Thymus (tissue), 11 donors: Measurements from ENCODE around the gene NOS1AP. TPM values are rescaled to one million over a fixed set of nuclear protein-coding genes. Genes with fewer than 3 reads are reported as not detected.

Experiments used
- DNase-seq, 9 donors: peaks; one replicate each; pipeline ENCODE4 v3.0.0-alpha.2; 2013; ENCODE audit warnings: low spot score in 9 of 9, low read depth in 6 of 9, missing footprints in 1 of 9
- H3K27ac ChIP-seq, 2 donors: one replicate each; pipeline ENCODE4 v1.5.1; 2013; ENCODE audit warnings: control low read depth in 1 of 2, low read depth in 1 of 2, low read length in 1 of 2, mild to moderate bottlenecking in 1 of 2, moderate library complexity in 1 of 2
- H3K27me3 ChIP-seq, 2 donors: one replicate each; pipeline ENCODE4 v1.5.1; 2013; ENCODE audit warnings: low read length in 1 of 2; ENCODE audit not compliant: control insufficient read depth in 2 of 2, insufficient read depth in 1 of 2
- H3K36me3 ChIP-seq, 2 donors: one replicate each; pipeline ENCODE4 v1.5.1; 2013; ENCODE audit warnings: low read length in 1 of 2, mild to moderate bottlenecking in 1 of 2, moderate library complexity in 1 of 2; ENCODE audit not compliant: control insufficient read depth in 2 of 2, insufficient read depth in 2 of 2
- H3K4me1 ChIP-seq, 2 donors: one replicate each; pipeline ENCODE4 v1.5.1; 2013; ENCODE audit warnings: low read length in 2 of 2; ENCODE audit not compliant: control insufficient read depth in 2 of 2, insufficient read depth in 2 of 2
- H3K4me3 ChIP-seq, 2 donors: one replicate each; pipeline ENCODE4 v1.5.1; 2013; ENCODE audit warnings: low read length in 2 of 2, control low read depth in 1 of 2, mild to moderate bottlenecking in 1 of 2
- H3K9me3 ChIP-seq, 2 donors: one replicate each; pipeline ENCODE4 v1.5.1; 2013; ENCODE audit warnings: low read length in 1 of 2, mild to moderate bottlenecking in 1 of 2; ENCODE audit not compliant: control insufficient read depth in 2 of 2, insufficient read depth in 1 of 2
- WGBS: extraction: QIAGEN DNeasy Blood & Tissue Kit; methylation state at CpG from one replicate; pipeline ENCODE4 v1.1.7; 2013; 5-methylcytosine and 5-hydroxymethylcytosine counted together
- polyA plus RNA-seq: library from polyadenylated mRNA; stranded (reverse); fragments of 200-250 nt; gene quantifications from one replicate; pipeline ENCODE4 v1.2.3, GENCODE V29; 2013
- total RNA-seq: library from RNA; stranded (reverse); fragments of 120-200 nt; gene quantifications from one replicate; pipeline ENCODE4 v1.2.4, GENCODE V29; 2013
- donor health status: healthy.

NOS1AP gene
- total and polyA plus RNA-seq, 2 donors = 0.05 to 0.30 TPM

GRCh38 chr1:162185314-162186025, 116.0 kb downstream of the NOS1AP start:
- H3K4me1 ChIP-seq = no peaks in the 10 kb centered on the region
- no peaks in the 10 kb centered on the region for H3K36me3 ChIP-seq
- H3K4me3 ChIP-seq = no peak overlapping the region
- DNase-seq = no peak
- no peaks in the 10 kb centered on the region for H3K9me3 ChIP-seq
- no peak overlapping the region for H3K27ac ChIP-seq
- H3K27me3 ChIP-seq = no peaks in the 10 kb centered on the region
- WGBS = 86% methylated on average over 4 of the region's 4 CpGs

- no peak overlapping the region for H3K4me3 ChIP-seq
- H3K4me1 ChIP-seq = no peaks in the 10 kb centered on the region
- no peaks in the 10 kb centered on the region for H3K9me3 ChIP-seq
- H3K36me3 ChIP-seq = no peaks in the 10 kb centered on the region
- no peaks in the 10 kb centered on the region for H3K27me3 ChIP-seq
- WGBS = 50% methylated on average over 1 of the region's 1 CpG
- H3K27ac ChIP-seq = no peak overlapping the region
- no peak for DNase-seq
Observed at GRCh38 chr1:162186026-162186374, 116.5 kb downstream of the NOS1AP start.

GRCh38 chr1:162186406-162186805, 116.9 kb downstream of the NOS1AP start:
- Histone ChIP-seq H3K4me3 (no peak overlapping the region), H3K4me1 (no peaks in the 10 kb centered on the region), H3K27me3 (no peaks in the 10 kb centered on the region), H3K27ac (no peak overlapping the region), H3K36me3 (no peaks in the 10 kb centered on the region), H3K9me3 (no peaks in the 10 kb centered on the region)
- WGBS = 65% methylated on average over 2 of the region's 2 CpGs
- DNase-seq = no peak

- Histone ChIP-seq H3K4me1 (no peaks in the 10 kb centered on the region), H3K36me3 (no peaks in the 10 kb centered on the region), H3K27ac (no peak overlapping the region), H3K27me3 (no peaks in the 10 kb centered on the region), H3K9me3 (no peaks in the 10 kb centered on the region), H3K4me3 (no peak overlapping the region)
- 97% methylated on average over 1 of the region's 1 CpG for WGBS
- no peak for DNase-seq
Observed at GRCh38 chr1:162187687-162188276, 118.3 kb downstream of the NOS1AP start.

- H3K36me3 ChIP-seq = no peaks in the 10 kb centered on the region
- no peak overlapping the region for H3K4me3 ChIP-seq
- 98% methylated on average over 1 of the region's 1 CpG for WGBS
- no peaks in the 10 kb centered on the region for H3K9me3 ChIP-seq
- DNase-seq = no peak
- no peak overlapping the region for H3K27ac ChIP-seq
- H3K4me1 ChIP-seq = no peaks in the 10 kb centered on the region
- H3K27me3 ChIP-seq = no peaks in the 10 kb centered on the region
Observed at GRCh38 chr1:162189345-162189744, 119.9 kb downstream of the NOS1AP start.

- Histone ChIP-seq H3K36me3 (no peaks in the 10 kb centered on the region), H3K27me3 (no peaks in the 10 kb centered on the region), H3K4me1 (no peaks in the 10 kb centered on the region), H3K4me3 (no peak overlapping the region), H3K27ac (no peak overlapping the region), H3K9me3 (no peaks in the 10 kb centered on the region)
- WGBS = 91% methylated on average over 3 of the region's 3 CpGs
- DNase-seq = no peak
Observed at GRCh38 chr1:162191396-162192305, 122.2 kb downstream of the NOS1AP start.

DNA sequence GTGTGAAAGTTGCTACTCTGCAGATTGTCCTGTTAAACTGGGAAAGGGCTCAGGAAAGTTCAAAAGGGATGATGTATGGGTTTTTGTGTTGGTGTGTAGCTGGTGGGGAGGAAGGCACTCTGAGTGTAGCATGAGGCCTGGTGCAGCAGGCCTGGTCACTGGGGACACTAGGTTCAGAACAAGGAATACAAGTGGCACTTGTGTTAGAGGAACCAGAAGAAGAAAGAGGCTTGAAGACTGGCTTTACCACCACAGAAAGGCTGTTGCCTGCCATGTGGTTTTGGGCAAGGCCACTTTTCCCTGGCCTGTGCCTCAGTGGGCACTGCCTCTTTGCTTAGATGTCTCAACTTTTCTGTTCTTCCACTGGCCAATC, 122.8 kb downstream of the NOS1AP start:
- DNase-seq = no peak
- no peaks in the 10 kb centered on the region for H3K4me1 ChIP-seq
- H3K27me3 ChIP-seq = no peaks in the 10 kb centered on the region
- H3K9me3 ChIP-seq = no peaks in the 10 kb centered on the region
- H3K36me3 ChIP-seq = no peaks in the 10 kb centered on the region
- no peak overlapping the region for H3K27ac ChIP-seq
- no peak overlapping the region for H3K4me3 ChIP-seq

DNA sequence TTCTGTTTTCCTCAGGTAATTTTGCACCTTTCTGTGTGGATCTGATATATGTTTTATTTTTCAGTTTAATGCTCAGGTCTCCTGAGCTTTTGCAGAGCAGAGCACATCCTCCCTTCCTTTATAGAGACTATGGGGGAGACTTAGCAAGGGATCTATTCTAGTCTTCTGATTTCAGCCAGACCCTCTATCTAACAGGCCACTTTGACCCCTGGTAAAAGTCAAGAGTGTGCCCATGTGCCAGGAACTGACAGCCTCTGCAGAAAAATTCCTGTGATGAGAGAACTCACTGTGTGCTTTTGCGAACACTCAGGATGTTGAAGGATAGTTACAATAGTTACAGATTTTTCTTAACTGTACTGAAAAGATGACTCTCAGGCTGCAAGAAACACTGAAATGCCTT, 123.3 kb downstream of the NOS1AP start:
- Histone ChIP-seq H3K9me3 (no peaks in the 10 kb centered on the region), H3K27me3 (no peaks in the 10 kb centered on the region), H3K4me3 (no peak overlapping the region), H3K27ac (no peak overlapping the region), H3K36me3 (no peaks in the 10 kb centered on the region), H3K4me1 (no peaks in the 10 kb centered on the region)
- DNase-seq = no peak
- WGBS = 98% methylated on average over 1 of the region's 1 CpG

DNA sequence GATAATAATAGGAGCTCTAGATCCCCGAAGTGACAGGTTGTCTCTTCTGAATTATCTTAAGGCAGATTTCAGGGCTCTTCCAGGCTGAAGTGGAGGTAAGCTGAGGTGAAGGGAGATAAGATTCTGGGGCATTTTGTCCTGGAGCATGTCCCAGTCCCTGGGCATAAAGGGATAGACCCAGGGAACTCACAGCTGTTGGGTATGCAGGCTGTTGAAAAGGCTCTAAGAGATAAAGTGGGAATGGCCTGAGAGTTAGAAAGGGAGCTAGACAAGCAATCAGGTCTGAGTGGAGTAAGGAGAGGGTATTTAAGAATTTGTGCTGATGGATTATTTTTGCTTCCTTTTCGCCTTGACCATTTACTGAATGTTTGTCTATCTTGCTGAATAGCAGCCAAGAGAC, 123.7 kb downstream of the NOS1AP start:
- 91% methylated on average over 2 of the region's 2 CpGs for WGBS
- DNase-seq = no peak
- Histone ChIP-seq H3K4me1 (no peaks in the 10 kb centered on the region), H3K27ac (no peak overlapping the region), H3K9me3 (no peaks in the 10 kb centered on the region), H3K27me3 (no peaks in the 10 kb centered on the region), H3K4me3 (no peak overlapping the region), H3K36me3 (no peaks in the 10 kb centered on the region)
